HPDE6-E6E7 (cell line): Measurements from ENCODE around the gene CA10.

Source experiments
- DNase-seq: peaks from one replicate; pipeline ENCODE4 v3.0.0; 2011; ENCODE audit warnings: missing footprints; ENCODE audit errors: extremely low spot score

The CA10 gene

GRCh38 chr17:51685287-51685909, 473.1 kb downstream of the CA10 start:
- no peak for DNase-seq

GRCh38 chr17:51684214-51684613, 474.3 kb downstream of the CA10 start:
- DNase-seq, result no peak

GRCh38 chr17:51683291-51683690, 475.2 kb downstream of the CA10 start:
- DNase-seq, result no peak

GRCh38 chr17:51682115-51682514, 476.4 kb downstream of the CA10 start:
- DNase-seq, result no peak

GRCh38 chr17:51677875-51678274, 480.6 kb downstream of the CA10 start:
- no peak for DNase-seq

- DNase-seq, result no peak
These were observed 481.6 kb downstream of the CA10 start for GRCh38 chr17:51676691-51677487.

GRCh38 chr17:51674579-51675255, 483.8 kb downstream of the CA10 start:
- no peak for DNase-seq

- DNase-seq, result no peak
These were observed 485.4 kb downstream of the CA10 start for GRCh38 chr17:51673070-51673469.

- no peak for DNase-seq
These were observed 486.4 kb downstream of the CA10 start for GRCh38 chr17:51672065-51672464.

GRCh38 chr17:51670899-51671298, 487.6 kb downstream of the CA10 start:
- no peak for DNase-seq

GRCh38 chr17:51668963-51669246, 489.6 kb downstream of the CA10 start:
- no peak for DNase-seq

- DNase-seq, result no peak
These were observed 490.2 kb downstream of the CA10 start for GRCh38 chr17:51668155-51668962.

GRCh38 chr17:51667706-51668083, 490.8 kb downstream of the CA10 start:
- no peak for DNase-seq

- DNase-seq, result no peak
These were observed 491.4 kb downstream of the CA10 start for GRCh38 chr17:51666971-51667705.

GRCh38 chr17:51662204-51663056, 496.1 kb downstream of the CA10 start:
- no peak for DNase-seq

- DNase-seq, result no peak
These were observed 497.1 kb downstream of the CA10 start for GRCh38 chr17:51661403-51661802.

GRCh38 chr17:51660266-51660665, 498.2 kb downstream of the CA10 start:
- no peak for DNase-seq

- no peak for DNase-seq
These were observed 501.3 kb downstream of the CA10 start for GRCh38 chr17:51657224-51657623.

GRCh38 chr17:51653878-51654277, 504.6 kb downstream of the CA10 start:
- no peak for DNase-seq

GRCh38 chr17:51652529-51652928, 506.0 kb downstream of the CA10 start:
- no peak for DNase-seq
